ENCODE data around the gene DNAJC3.
"Not testable (repeated sequence)": the region's sequence is repeated elsewhere in the genome, so short reads cannot be mapped to it uniquely, and the experiment has no call there.

The DNAJC3 gene

GRCh38 chr13:95784161-95784899 is 107.4 kb downstream of the DNAJC3 start:
- DNase-seq, result no peak

DNA sequence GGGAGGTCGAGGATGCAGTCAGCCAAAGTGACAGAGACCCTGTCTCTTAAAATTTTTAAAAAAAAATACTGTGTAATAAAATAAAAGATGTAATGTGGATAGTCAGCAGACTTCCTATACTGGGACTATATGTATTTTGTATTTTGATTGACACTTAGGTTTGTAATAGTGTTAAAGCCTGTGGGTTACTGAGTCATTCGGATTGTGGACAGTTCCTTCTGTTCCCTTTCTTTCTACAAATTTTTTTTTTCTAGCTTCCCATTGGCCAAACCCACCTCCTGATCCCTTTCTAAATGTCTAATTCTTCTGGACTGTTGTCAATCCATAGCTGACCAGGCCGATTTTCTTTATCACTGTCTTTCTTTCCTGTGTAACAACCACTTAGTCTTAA is 108.0 kb downstream of the DNAJC3 start:
- no peak for DNase-seq

- no peak for DNase-seq
Measured at GRCh38 chr13:95787356-95788099, 110.6 kb downstream of the DNAJC3 start.

DNA sequence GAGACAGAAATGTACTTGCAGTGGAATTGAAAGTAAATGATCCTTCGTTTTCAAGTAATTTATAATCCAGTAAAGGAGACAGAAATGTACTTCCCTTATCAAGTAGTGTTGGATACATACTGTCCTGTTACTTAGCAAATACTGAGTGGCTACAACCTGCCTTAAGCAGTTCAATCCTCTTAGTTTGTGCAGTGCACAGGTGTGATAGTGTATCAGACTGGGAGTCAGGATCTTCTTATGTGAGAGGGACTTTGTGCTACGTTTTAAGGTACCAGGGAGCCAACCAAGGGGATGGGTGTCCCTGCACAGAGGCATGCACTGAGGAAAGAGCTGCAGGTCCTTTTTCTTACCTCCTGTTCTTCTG is 111.1 kb downstream of the DNAJC3 start:
- DNase-seq, result no peak

- DNase-seq, result not testable (repeated sequence)
Measured at GRCh38 chr13:95789315-95789714, 112.4 kb downstream of the DNAJC3 start.

DNA sequence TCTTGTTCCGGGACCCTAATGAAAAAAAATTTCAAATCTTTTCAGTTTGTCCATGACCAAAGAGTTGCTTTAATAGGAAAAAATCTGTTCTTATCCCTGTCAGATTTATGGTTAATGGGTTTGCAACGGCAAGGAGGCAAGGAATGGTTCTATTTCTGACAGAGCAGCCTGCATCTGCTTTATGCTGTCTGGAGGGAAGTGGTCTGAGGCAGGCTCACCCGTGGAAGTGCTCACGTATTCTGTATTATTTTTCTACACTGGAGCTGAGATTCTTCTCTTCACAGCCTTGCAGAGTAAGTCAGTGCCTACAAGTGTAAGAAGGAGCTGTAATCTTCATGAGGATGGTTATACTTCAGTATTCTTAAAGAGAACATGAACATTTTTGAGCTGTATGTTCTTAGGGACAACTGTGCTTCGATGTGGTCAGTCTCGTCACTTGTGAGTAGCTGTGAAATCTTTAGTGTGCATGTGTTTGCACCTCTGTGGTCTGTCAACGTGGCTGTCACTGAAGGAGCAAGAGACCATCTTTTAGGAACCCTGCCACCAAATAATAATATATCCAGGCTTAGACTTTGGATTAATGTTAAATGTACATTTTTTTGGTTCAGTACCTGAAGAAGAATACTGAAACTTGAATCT is 114.3 kb downstream of the DNAJC3 start:
- DNase-seq, result no peak

- no peak for DNase-seq
Measured at GRCh38 chr13:95793018-95793555, 116.1 kb downstream of the DNAJC3 start.

- DNase-seq, result no peak
Measured at GRCh38 chr13:95793781-95794180, 116.8 kb downstream of the DNAJC3 start.

DNA sequence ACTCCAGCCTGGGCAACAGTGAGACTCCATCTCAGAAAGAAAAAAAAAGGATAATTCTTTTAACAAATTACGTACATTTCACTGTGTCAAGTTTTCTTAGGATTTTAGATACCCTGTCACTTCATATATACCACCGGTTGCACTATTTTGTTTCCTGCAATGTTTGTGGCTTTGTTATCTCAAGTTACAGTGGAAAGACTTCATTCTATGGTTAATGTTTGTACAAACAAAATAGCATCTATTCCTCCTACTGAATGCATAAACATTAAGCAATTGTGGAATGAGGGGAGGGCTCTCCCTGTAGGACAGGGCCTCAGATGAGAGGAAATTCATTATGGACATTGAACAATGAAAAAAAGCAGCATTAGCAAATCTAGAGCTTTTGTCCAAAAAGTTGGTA is 120.1 kb downstream of the DNAJC3 start:
- DNase-seq, result no peak

DNA sequence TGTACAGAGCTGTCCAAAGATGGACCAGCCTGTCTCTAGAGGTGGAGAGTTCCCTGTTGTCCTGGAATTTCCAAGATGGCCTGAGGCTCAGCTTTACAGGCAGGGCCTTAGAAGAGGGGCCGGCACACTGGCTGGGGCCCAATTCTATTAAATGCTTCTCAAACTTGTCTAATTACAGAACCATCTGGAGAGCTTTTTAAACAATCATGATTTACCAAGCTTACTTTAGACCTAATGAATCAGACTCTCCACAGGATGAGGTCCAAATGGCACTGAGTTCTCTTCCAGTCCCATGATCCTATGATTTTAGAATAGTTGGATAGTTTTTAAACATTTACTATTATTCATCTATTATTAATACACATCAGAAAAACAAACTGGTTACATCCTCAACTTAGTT is 123.5 kb downstream of the DNAJC3 start:
- DNase-seq, result no peak

- DNase-seq, result no peak
Measured at GRCh38 chr13:95801825-95802224, 124.9 kb downstream of the DNAJC3 start.

DNA sequence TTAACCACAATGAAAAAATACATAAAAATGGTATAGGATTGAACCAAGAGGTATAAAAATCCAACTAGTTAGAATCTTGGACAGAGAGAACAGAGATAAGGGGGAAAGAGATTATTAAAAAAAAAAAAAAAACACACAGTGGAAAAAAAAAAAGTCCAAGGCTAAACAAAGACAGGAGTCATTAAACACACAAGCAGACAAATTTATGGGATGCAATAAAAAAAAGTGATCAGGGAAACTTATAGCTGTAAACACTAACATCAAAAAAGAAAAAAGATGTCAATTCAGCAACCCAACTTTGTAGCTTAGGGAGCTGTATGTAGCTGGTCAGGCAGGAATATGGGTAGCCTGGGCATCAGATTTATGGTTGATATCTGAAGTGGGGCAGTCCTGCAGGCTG is 129.0 kb downstream of the DNAJC3 start:
- DNase-seq, result no peak

DNA sequence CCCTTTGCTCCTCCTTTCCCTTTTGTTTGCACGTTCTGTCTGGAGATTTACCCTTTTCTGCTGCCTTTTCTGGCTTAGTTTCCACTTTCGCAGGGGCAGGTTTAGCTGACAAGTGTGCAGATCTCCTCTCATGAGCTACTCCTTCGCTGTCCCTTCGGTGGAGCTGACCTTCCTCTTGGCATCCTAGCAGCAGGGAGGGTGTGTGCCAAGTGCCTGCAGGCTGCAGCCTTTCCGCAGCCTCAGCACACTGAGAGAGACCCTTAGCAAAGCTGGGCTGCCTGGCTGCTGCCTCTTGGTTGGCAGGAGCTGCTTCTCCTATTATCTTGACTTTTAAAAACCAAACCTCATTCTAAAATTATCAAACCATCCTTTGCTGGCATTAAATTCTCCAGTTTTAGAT is 132.5 kb downstream of the DNAJC3 start:
- DNase-seq, result no peak

- DNase-seq, result no peak
Measured at GRCh38 chr13:95813139-95813538, 136.2 kb downstream of the DNAJC3 start.

DNA sequence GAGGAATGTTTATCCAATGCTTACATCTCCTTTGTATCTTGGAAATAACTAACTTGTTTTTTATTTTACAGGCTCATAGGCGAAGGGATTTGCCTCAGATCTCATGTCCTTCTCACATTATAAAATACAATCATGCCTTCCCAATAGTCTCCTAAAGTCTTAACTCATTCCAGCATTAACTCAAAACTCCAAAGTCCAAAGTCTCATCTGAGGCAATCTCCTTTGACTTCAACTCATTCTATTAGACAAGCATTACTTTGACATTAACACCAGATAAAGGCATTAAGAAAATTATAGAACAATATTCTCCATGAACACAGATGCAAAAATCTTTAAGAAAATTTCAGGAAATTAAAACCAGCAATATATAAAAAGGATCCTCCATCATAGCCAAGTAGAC is 137.6 kb downstream of the DNAJC3 start:
- DNase-seq, result no peak

- no peak for DNase-seq
Measured at GRCh38 chr13:95822303-95822702, 145.4 kb downstream of the DNAJC3 start.

GRCh38 chr13:95833126-95833525 is 156.2 kb downstream of the DNAJC3 start:
- DNase-seq, result no peak

GRCh38 chr13:95833719-95834118 is 156.8 kb downstream of the DNAJC3 start:
- no peak for DNase-seq

GRCh38 chr13:95834134-95834765 is 157.3 kb downstream of the DNAJC3 start:
- DNase-seq, result peak; percentile 26

DNA sequence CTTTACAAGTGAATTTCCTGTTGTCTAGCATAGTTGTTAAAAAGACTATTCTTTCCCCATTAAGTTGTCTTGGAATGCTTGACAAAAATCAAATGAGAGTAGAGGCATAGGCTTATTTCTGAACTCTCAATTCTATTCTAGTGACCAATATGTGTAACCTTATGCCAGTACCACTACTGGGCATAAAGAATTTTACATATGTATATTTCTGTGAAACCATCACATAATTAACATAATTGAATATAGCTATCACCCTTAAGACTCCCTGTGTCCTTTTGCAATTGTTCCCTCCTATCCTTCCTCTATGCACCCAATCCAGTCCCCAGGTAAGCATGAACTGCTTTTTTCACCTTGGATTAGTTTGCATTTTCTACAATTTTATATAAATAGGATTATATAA is 165.0 kb downstream of the DNAJC3 start:
- DNase-seq, result no peak

DNA sequence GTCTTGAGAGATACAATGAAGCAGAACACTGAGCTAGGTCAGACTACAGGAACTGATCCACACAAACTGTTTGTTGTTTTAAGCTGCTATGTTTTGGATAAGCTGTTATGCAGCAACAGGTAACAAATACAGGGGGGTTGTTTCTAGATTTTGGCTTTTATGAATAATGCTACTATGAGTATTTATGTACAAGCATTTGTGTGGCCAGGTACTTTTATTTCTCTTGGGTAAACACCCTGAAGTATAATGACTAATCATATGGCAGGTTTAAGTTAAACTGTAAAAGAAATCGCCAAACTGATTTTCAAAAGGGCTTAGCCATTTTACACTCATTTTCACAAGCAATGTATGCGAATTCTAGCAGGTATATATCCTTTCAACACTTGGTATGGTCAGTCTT is 166.0 kb downstream of the DNAJC3 start:
- DNase-seq, result no peak

All from NCI-H187 treated with DMSO at 0.1 percent for 48 hours (cell line).